Neural cell (in vitro differentiated cells): ENCODE data around the gene SYCP2. TPM values are rescaled to one million over a fixed set of nuclear protein-coding genes. Genes with fewer than 3 reads are reported as not detected.

Experiments used
- H2AFZ ChIP-seq: fragments of 200-600, 300-800 bp; sonication (generic), shearing (Covaris generic); 2 replicates; pipeline ENCODE4 v1.6.0; 2014; ENCODE audit warnings: low read depth, mild to moderate bottlenecking, antibody characterized with exemption, low read length, moderate library complexity
- H3F3A ChIP-seq: fragments of 200-600 bp; shearing (Covaris generic); 2 replicates; pipeline ENCODE4 v1.6.1; 2016; ENCODE audit warnings: mild to moderate bottlenecking, moderate library complexity, mixed read lengths, antibody characterized with exemption, low read length; ENCODE audit not compliant: insufficient read depth, poor library complexity, severe bottlenecking
- H3K27ac ChIP-seq: fragments of 200-600, 300-800 bp; sonication (generic), shearing (Covaris generic); 2 replicates; pipeline ENCODE4 v1.5.1; 2014; ENCODE audit warnings: mild to moderate bottlenecking, low read length, moderate library complexity
- H3K27me3 ChIP-seq: fragments of 300-800, 200-600 bp; sonication (generic), shearing (Covaris generic); 2 replicates; pipeline ENCODE4 v1.6.0; 2014; ENCODE audit warnings: mild to moderate bottlenecking, low read depth, low read length, moderate library complexity; ENCODE audit not compliant: insufficient read depth
- H3K36me3 ChIP-seq: fragments of 300-800, 200-600 bp; sonication (generic), shearing (Covaris generic); 2 replicates; pipeline ENCODE4 v1.5.1; 2014; ENCODE audit warnings: mild to moderate bottlenecking, antibody characterized with exemption, low read length, moderate library complexity; ENCODE audit not compliant: insufficient read depth
- H3K4me2 ChIP-seq: fragments of 300-800, 200-600 bp; sonication (generic), shearing (Covaris generic); 2 replicates; pipeline ENCODE4 v1.6.0; 2014; ENCODE audit warnings: mild to moderate bottlenecking, low read length
- H3K4me3 ChIP-seq: fragments of 300-800, 200-600 bp; sonication (generic), shearing (Covaris generic); 2 replicates; pipeline ENCODE4 v1.5.1; 2014; ENCODE audit warnings: mild to moderate bottlenecking, low read length, moderate library complexity
- H3K79me2 ChIP-seq: fragments of 200-600 bp; shearing (Covaris generic); replicated peaks from 2 replicates; pipeline ENCODE4 v1.6.0; 2014; ENCODE audit warnings: mild to moderate bottlenecking, low read length, moderate library complexity; ENCODE audit not compliant: insufficient read depth
- H3K9ac ChIP-seq: fragments of 300-800, 200-600 bp; sonication (generic), shearing (Covaris generic); 2 replicates; pipeline ENCODE4 v1.6.1; 2016; ENCODE audit warnings: mild to moderate bottlenecking, low read length, mixed read lengths
- H3K9me2 ChIP-seq: fragments of 200-600 bp; shearing (Covaris generic); 2 replicates; pipeline ENCODE4 v1.6.1; 2016; ENCODE audit warnings: mild to moderate bottlenecking, low read length, mixed read lengths; ENCODE audit not compliant: insufficient read depth
- H3K9me3 ChIP-seq: fragments of 200-600, 300-800 bp; sonication (generic), shearing (Covaris generic); 2 replicates; pipeline ENCODE4 v1.6.1; 2016; ENCODE audit warnings: mild to moderate bottlenecking, mixed run types, low read length, moderate library complexity, mixed read lengths
- H4K20me1 ChIP-seq: fragments of 200-600 bp; shearing (Covaris generic); 2 replicates; pipeline ENCODE4 v1.6.1; 2016; ENCODE audit warnings: mild to moderate bottlenecking, mixed run types; ENCODE audit not compliant: insufficient read depth
- CTCF ChIP-seq: fragments of 450-650 bp; IDR thresholded peaks from 2 replicates; pipeline ENCODE4 v1.5.1; 2014; ENCODE audit warnings: antibody characterized with exemption, mild to moderate bottlenecking, moderate library complexity; ENCODE audit not compliant: poor library complexity, severe bottlenecking
- EP300 ChIP-seq: fragments of 450-650 bp; conservative IDR thresholded peaks from 2 replicates; pipeline ENCODE4 v1.6.1; 2014; ENCODE audit warnings: antibody characterized with exemption, mild to moderate bottlenecking, moderate library complexity; ENCODE audit not compliant: poor library complexity, severe bottlenecking
- EZH2 ChIP-seq: fragments of 200-600, 300-800 bp; shearing (Covaris generic), sonication (generic); IDR thresholded peaks from 2 replicates; pipeline ENCODE4 v1.6.1; 2014; ENCODE audit warnings: antibody characterized with exemption, low read length, borderline replicate concordance, mild to moderate bottlenecking; ENCODE audit not compliant: insufficient read depth, poor library complexity, severe bottlenecking
- MXI1 ChIP-seq: fragments of 450-650 bp; conservative IDR thresholded peaks from 2 replicates; pipeline ENCODE4 v1.6.1; 2014; ENCODE audit warnings: antibody characterized with exemption, mild to moderate bottlenecking; ENCODE audit not compliant: poor library complexity, severe bottlenecking
- POLR2AphosphoS5 ChIP-seq: IDR thresholded peaks from 2 replicates; pipeline ENCODE4 v1.6.1; 2012
- RAD21 ChIP-seq: fragments of 450-650 bp; conservative IDR thresholded peaks from 2 replicates; pipeline ENCODE4 v1.6.1; 2014; ENCODE audit warnings: antibody characterized with exemption, mild to moderate bottlenecking, moderate library complexity
- SMC3 ChIP-seq: fragments of 450-650 bp; conservative IDR thresholded peaks from 2 replicates; pipeline ENCODE4 v1.6.1; 2014; ENCODE audit warnings: antibody characterized with exemption, mild to moderate bottlenecking, moderate library complexity; ENCODE audit not compliant: poor library complexity
- TAF1 ChIP-seq: IDR thresholded peaks from 2 replicates; pipeline ENCODE4 v1.6.1; 2012; ENCODE audit warnings: low read depth
- polyA plus RNA-seq: library from polyadenylated mRNA; depleted of rRNA; stranded (reverse); fragments of >200 nt; gene quantifications from 2 replicates; pipeline ENCODE4 v1.2.3, GENCODE V29; 2014
- TF ChIP-seq, protein P1 (sequence below): IDR thresholded peaks from 2 replicates; pipeline ENCODE4 v1.6.1; 2012; ENCODE audit warnings: borderline replicate concordance

SYCP2 gene
- polyA plus RNA-seq, 1 donor from 2014 or later, result 1.4 TPM

GRCh38 chr20:59864726-59865125 lies 68.7 kb downstream of the SYCP2 start:
- Histone ChIP-seq H3K79me2 (no peaks in the 10 kb centered on the region), H2AFZ (no peak overlapping the region), H3K9me2 (no peaks in the 10 kb centered on the region), H3K9ac (no peak overlapping the region), H4K20me1 (no peaks in the 10 kb centered on the region), H3K4me2 (no peak overlapping the region), H3K27ac (no peak overlapping the region), H3K27me3 (no peaks in the 10 kb centered on the region), H3K4me3 (no peak overlapping the region), H3F3A (no peaks in the 10 kb centered on the region), H3K36me3 (no peaks in the 10 kb centered on the region), H3K9me3 (no peaks in the 10 kb centered on the region)
- TF ChIP-seq EP300 (no peak), CTCF (no peak), SMC3 (no peak), TAF1 (no peak), MXI1 (no peak), RAD21 (no peak), EZH2 (no peak), POLR2AphosphoS5 (no peak)
- TF ChIP-seq, protein P1, sequence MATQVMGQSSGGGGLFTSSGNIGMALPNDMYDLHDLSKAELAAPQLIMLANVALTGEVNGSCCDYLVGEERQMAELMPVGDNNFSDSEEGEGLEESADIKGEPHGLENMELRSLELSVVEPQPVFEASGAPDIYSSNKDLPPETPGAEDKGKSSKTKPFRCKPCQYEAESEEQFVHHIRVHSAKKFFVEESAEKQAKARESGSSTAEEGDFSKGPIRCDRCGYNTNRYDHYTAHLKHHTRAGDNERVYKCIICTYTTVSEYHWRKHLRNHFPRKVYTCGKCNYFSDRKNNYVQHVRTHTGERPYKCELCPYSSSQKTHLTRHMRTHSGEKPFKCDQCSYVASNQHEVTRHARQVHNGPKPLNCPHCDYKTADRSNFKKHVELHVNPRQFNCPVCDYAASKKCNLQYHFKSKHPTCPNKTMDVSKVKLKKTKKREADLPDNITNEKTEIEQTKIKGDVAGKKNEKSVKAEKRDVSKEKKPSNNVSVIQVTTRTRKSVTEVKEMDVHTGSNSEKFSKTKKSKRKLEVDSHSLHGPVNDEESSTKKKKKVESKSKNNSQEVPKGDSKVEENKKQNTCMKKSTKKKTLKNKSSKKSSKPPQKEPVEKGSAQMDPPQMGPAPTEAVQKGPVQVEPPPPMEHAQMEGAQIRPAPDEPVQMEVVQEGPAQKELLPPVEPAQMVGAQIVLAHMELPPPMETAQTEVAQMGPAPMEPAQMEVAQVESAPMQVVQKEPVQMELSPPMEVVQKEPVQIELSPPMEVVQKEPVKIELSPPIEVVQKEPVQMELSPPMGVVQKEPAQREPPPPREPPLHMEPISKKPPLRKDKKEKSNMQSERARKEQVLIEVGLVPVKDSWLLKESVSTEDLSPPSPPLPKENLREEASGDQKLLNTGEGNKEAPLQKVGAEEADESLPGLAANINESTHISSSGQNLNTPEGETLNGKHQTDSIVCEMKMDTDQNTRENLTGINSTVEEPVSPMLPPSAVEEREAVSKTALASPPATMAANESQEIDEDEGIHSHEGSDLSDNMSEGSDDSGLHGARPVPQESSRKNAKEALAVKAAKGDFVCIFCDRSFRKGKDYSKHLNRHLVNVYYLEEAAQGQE, result no peak

- Histone ChIP-seq H3K4me2 (no peak overlapping the region), H3K36me3 (no peaks in the 10 kb centered on the region), H4K20me1 (no peaks in the 10 kb centered on the region), H3K79me2 (no peaks in the 10 kb centered on the region), H3K9me3 (no peaks in the 10 kb centered on the region), H3F3A (no peaks in the 10 kb centered on the region), H3K9me2 (no peaks in the 10 kb centered on the region), H2AFZ (no peak overlapping the region), H3K9ac (no peak overlapping the region), H3K4me3 (no peak overlapping the region), H3K27ac (no peak overlapping the region), H3K27me3 (no peaks in the 10 kb centered on the region)
- TF ChIP-seq MXI1 (no peak), POLR2AphosphoS5 (no peak), TAF1 (no peak)
Measured at GRCh38 chr20:59863058-59863457, 70.4 kb downstream of the SYCP2 start.

GRCh38 chr20:59861401-59861800 lies 72.0 kb downstream of the SYCP2 start:
- no peaks in the 10 kb centered on the region for H3K79me2 ChIP-seq
- no peaks in the 10 kb centered on the region for H3K36me3 ChIP-seq
- H3F3A ChIP-seq, result no peaks in the 10 kb centered on the region
- no peak overlapping the region for H3K9ac ChIP-seq
- no peaks in the 10 kb centered on the region for H3K9me3 ChIP-seq
- H3K4me2 ChIP-seq, result no peak overlapping the region
- no peaks in the 10 kb centered on the region for H3K27me3 ChIP-seq
- TF ChIP-seq EZH2, result no peak
- H4K20me1 ChIP-seq, result no peaks in the 10 kb centered on the region
- no peaks in the 10 kb centered on the region for H3K9me2 ChIP-seq
- no peak overlapping the region for H3K27ac ChIP-seq
- H2AFZ ChIP-seq, result no peak overlapping the region
- H3K4me3 ChIP-seq, result no peak overlapping the region
